ENCODE measurements around the gene KLK14. TPM values are rescaled to one million over a fixed set of nuclear protein-coding genes. Genes with fewer than 3 reads are reported as not detected.

Gene KLK14
- total RNA-seq, 1 donor from 2014 or later, result not detected

GRCh38 chr19:51096473-51097165, 13.9 kb upstream of the KLK14 start:
- H3K27me3 ChIP-seq, result no peaks in the 10 kb centered on the region
- no peaks in the 10 kb centered on the region for H3K9me3 ChIP-seq
- ATAC-seq, result no peak
- H3K36me3 ChIP-seq, result peaks cover 15% of the 10 kb centered on the region
- no peak for DNase-seq
- intact Hi-C loops (cut with DNase I), result no loop called here
- no peak overlapping the region for H3K27ac ChIP-seq
- H3K4me3 ChIP-seq, result no peak overlapping the region
- no peaks in the 10 kb centered on the region for H3K4me1 ChIP-seq
- no peak for TF ChIP-seq CTCF (IDR thresholded peaks at IDR 0.05)

DNA sequence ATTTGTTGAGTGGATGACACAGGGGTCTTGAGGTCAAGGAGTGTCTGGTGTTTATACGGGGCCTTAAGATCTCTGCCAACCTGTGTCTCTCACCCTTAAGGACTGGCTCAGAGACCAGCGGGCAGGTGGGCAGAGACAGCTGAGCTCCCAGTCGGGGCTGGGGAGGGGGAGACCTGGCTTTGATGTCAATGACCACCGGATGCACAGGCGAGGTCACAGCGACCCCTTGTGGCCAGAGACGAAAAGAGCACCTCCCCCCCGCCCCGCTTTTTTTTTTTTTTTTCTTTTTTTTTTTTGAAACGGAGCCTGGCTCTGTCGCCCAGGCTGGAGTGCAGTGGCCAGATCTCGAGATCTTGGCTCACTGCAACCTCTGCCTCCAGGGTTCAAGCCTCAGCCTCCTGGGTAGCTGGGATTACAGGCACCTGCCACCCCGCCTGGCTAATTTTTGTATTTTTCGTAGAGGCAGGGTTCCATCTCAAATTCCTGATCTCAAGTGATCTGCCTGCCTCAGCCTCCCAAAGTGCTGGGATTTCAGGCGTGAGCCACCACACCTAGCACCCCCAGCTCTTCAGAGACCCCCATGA, 12.1 kb upstream of the KLK14 start:
- DNase-seq, result no peak
- Histone ChIP-seq H3K4me3 (no peak overlapping the region), H3K27me3 (no peaks in the 10 kb centered on the region), H3K4me1 (no peaks in the 10 kb centered on the region), H3K27ac (no peak overlapping the region), H3K9me3 (no peaks in the 10 kb centered on the region), H3K36me3 (peaks cover under 1% of the 10 kb centered on the region)
- intact Hi-C loops (cut with DNase I), result no loop called here
- peak; percentile 62 for TF ChIP-seq CTCF (IDR thresholded peaks at IDR 0.05)
- ATAC-seq, result peak; percentile 7

GRCh38 chr19:51093510-51094345, 11.0 kb upstream of the KLK14 start:
- ATAC-seq (no peak), DNase-seq (no peak)
- Histone ChIP-seq H3K36me3 (no peaks in the 10 kb centered on the region), H3K9me3 (no peaks in the 10 kb centered on the region), H3K27ac (no peak overlapping the region), H3K27me3 (no peaks in the 10 kb centered on the region), H3K4me1 (no peaks in the 10 kb centered on the region), H3K4me3 (no peak overlapping the region)
- no peak for TF ChIP-seq CTCF (IDR thresholded peaks at IDR 0.05)
- intact Hi-C loops (cut with DNase I), result no loop called here

GRCh38 chr19:51093101-51093500, 10.4 kb upstream of the KLK14 start:
- intact Hi-C loops (cut with DNase I), result no loop called here
- no peaks in the 10 kb centered on the region for H3K4me1 ChIP-seq
- H3K4me3 ChIP-seq, result no peak overlapping the region
- no peaks in the 10 kb centered on the region for H3K36me3 ChIP-seq
- no peak for ATAC-seq
- no peaks in the 10 kb centered on the region for H3K27me3 ChIP-seq
- no peak overlapping the region for H3K27ac ChIP-seq
- TF ChIP-seq CTCF (IDR thresholded peaks at IDR 0.05), result no peak
- no peaks in the 10 kb centered on the region for H3K9me3 ChIP-seq
- DNase-seq, result no peak

GRCh38 chr19:51091895-51092873, 9.5 kb upstream of the KLK14 start:
- H3K27ac ChIP-seq, result no peak overlapping the region
- no peaks in the 10 kb centered on the region for H3K9me3 ChIP-seq
- H3K36me3 ChIP-seq, result no peaks in the 10 kb centered on the region
- H3K27me3 ChIP-seq, result no peaks in the 10 kb centered on the region
- no peak for TF ChIP-seq CTCF (IDR thresholded peaks at IDR 0.05)
- H3K4me1 ChIP-seq, result no peaks in the 10 kb centered on the region
- H3K4me3 ChIP-seq, result no peak overlapping the region
- ATAC-seq, result no peak
- intact Hi-C loops (cut with DNase I), result no loop called here
- no peak for DNase-seq
